Ovary (tissue), 9 donors: ENCODE data around the gene ZMIZ2. TPM values are rescaled to one million over a fixed set of nuclear protein-coding genes. Genes with fewer than 3 reads are reported as not detected.

Experiments used
- DNase-seq, 5 donors: peaks; one replicate each; pipeline ENCODE4 v3.0.0-alpha.2; 2019 to 2020
- H3K27ac ChIP-seq, 2 donors: fragments of 200-600 bp; one replicate each; pipeline versions ENCODE4 v1.5.1 to v1.8.0; 2019 to 2022
- H3K27me3 ChIP-seq: fragments of 200-600 bp; one replicate; pipeline ENCODE4 v1.8.0; 2022
- H3K36me3 ChIP-seq: fragments of 200-600 bp; sonication (generic); one replicate; pipeline ENCODE4 v1.5.1; 2019
- H3K4me1 ChIP-seq: one replicate; pipeline ENCODE4 v1.8.1; 2013; ENCODE audit warnings: mild to moderate bottlenecking, moderate library complexity; ENCODE audit not compliant: insufficient read depth
- H3K4me3 ChIP-seq: fragments of 200-600 bp; sonication (generic); one replicate; pipeline ENCODE4 v1.5.1; 2017
- H3K9me3 ChIP-seq, 2 donors: fragments of 200-600 bp in 1 of 2; sonication (generic) in 1 of 2; one replicate each; pipeline versions ENCODE4 v1.5.1 to v1.8.1; 2013 to 2019; ENCODE audit warnings: mild to moderate bottlenecking in 1 of 2, moderate library complexity in 1 of 2
- CTCF ChIP-seq, 3 donors: fragments of 450-650 bp in 2 of 3; fragments of 200-600 bp in 1 of 3; IDR thresholded peaks; one replicate each; pipeline versions ENCODE4 v1.5.1 to v1.8.0; 2016 to 2022; ENCODE audit warnings: antibody characterized with exemption in 3 of 3, mild to moderate bottlenecking in 1 of 3
- EP300 ChIP-seq: sonication (generic); formaldehyde crosslinking; IDR thresholded peaks from one replicate; pipeline ENCODE4 v1.6.1; 2017; ENCODE audit warnings: antibody characterized with exemption
- POLR2A ChIP-seq: fragments of 450-650 bp; IDR thresholded peaks from one replicate; pipeline ENCODE4 v1.6.1; 2017; ENCODE audit warnings: antibody characterized with exemption, mild to moderate bottlenecking, moderate library complexity
- WGBS, 3 donors: extraction: QIAGEN DNeasy Blood & Tissue Kit in 1 of 3; methylation state at CpG; one replicate each; pipeline versions ENCODE4 v1.1.5 to v1.1.7; 2013 to 2017; 5-methylcytosine and 5-hydroxymethylcytosine counted together
- intact Hi-C, 4 donors: fragments of 100-400 bp; cut with DNase I; formaldehyde crosslinking; loops; one replicate each; pipeline versions ENCODE4 v1.11.0 to v1.15.1; 2022 to 2023
- polyA plus RNA-seq, 2 donors: library from polyadenylated mRNA; stranded (reverse); fragments of 200-250 nt in 1 of 2; fragments of 350-450 nt in 1 of 2; fragmentation: Illumina TruSeq in 1 of 2; extraction: RNeasy Lipid Tissue Mini Kit (QIAGEN cat#74804) in 1 of 2; gene quantifications; one replicate each; pipeline ENCODE4 v1.2.3, GENCODE V29; 2013 to 2014
- total RNA-seq, 7 donors: library from RNA; depleted of rRNA in 2 of 7; stranded (reverse); fragments of >200 nt in 2 of 7; fragmentation: NEBNext Ultra II Directional in 3 of 7; extraction: Animal tissue kit (Norgen Biotek cat#: 25700) in 3 of 7; gene quantifications; one replicate each; pipeline versions ENCODE4 v1.1.0 to v1.2.4, GENCODE V29; 2016 to 2023
- donor health status: DM: no; HTN: no; CAD: no; lungs with moderate emphysema.
- donor health status: DM: no; HTN: no; CAD: no.
- donor health status: Bipolar disorder and iron deficiency.
- donor health status: DM: yes; HTN: yes; CAD: no.
- donor health status: DM: no; HTN: no; CAD: no.
- donor health status: DM: yes; HTN: yes; CAD: no.

Gene ZMIZ2
- total and polyA plus RNA-seq, 9 donors, result 12.7 to 85.5 (median 68.5) TPM

GRCh38 chr7:44787762-44788161, 39.1 kb downstream of the ZMIZ2 start:
- Histone ChIP-seq H3K27ac (no peak overlapping the region), H3K4me1 (no peaks in the 10 kb centered on the region), H3K36me3 (no peaks in the 10 kb centered on the region), H3K27me3 (no peaks in the 10 kb centered on the region), H3K9me3 (no peaks in the 10 kb centered on the region), H3K4me3 (no peak overlapping the region)
- intact Hi-C loops, result no loop called here
- 42 to 53% (median 46%) methylated on average over 3 of the region's 3 CpGs for WGBS, 3 donors
- no peak for DNase-seq
- TF ChIP-seq CTCF (IDR thresholded peaks at IDR 0.05), result no peak
- TF ChIP-seq EP300, result no peak
- TF ChIP-seq POLR2A, result no peak

- no peak for DNase-seq
- no peak overlapping the region for H3K27ac ChIP-seq
- H3K36me3 ChIP-seq, result no peaks in the 10 kb centered on the region
- no peak overlapping the region for H3K4me3 ChIP-seq
- no peaks in the 10 kb centered on the region for H3K27me3 ChIP-seq
- intact Hi-C loops, result no loop called here
- H3K9me3 ChIP-seq, result no peaks in the 10 kb centered on the region
- TF ChIP-seq POLR2A, result no peak
- TF ChIP-seq EP300, result no peak
- no peaks in the 10 kb centered on the region for H3K4me1 ChIP-seq
- 85 to 91% (median 89%) methylated on average over 5 of the region's 5 CpGs for WGBS, 3 donors
Measured at GRCh38 chr7:44789990-44790389, 41.3 kb downstream of the ZMIZ2 start.

- H3K9me3 ChIP-seq, result no peaks in the 10 kb centered on the region
- no peaks in the 10 kb centered on the region for H3K36me3 ChIP-seq
- H3K4me1 ChIP-seq, result no peaks in the 10 kb centered on the region
- no peak overlapping the region for H3K27ac ChIP-seq
- intact Hi-C loops, result no loop called here
- no peak for TF ChIP-seq EP300
- TF ChIP-seq CTCF (IDR thresholded peaks at IDR 0.05), result no peak
- no peak for TF ChIP-seq POLR2A
- H3K27me3 ChIP-seq, result no peaks in the 10 kb centered on the region
- whole genome bisulfite sequencing, 3 donors, result 67 to 80% (median 76%) methylated on average over 8 of the region's 8 CpGs
- DNase-seq, result no peak
- no peak overlapping the region for H3K4me3 ChIP-seq
Measured at GRCh38 chr7:44791278-44792219, 42.9 kb downstream of the ZMIZ2 start.

- DNase-seq, result no peak
- 55 to 62% (median 61%) methylated on average over 5 of the region's 5 CpGs for WGBS, 3 donors
- H3K27me3 ChIP-seq, result no peaks in the 10 kb centered on the region
- TF ChIP-seq EP300, result no peak
- no peak for TF ChIP-seq POLR2A
- no peak for TF ChIP-seq CTCF (IDR thresholded peaks at IDR 0.05)
- H3K4me3 ChIP-seq, result no peak overlapping the region
- peaks cover 3% of the 10 kb centered on the region for H3K4me1 ChIP-seq
- intact Hi-C loops, result no loop called here
- H3K9me3 ChIP-seq, result no peaks in the 10 kb centered on the region
- no peaks in the 10 kb centered on the region for H3K36me3 ChIP-seq
- no peak overlapping the region for H3K27ac ChIP-seq
Measured at GRCh38 chr7:44793919-44794318, 45.3 kb downstream of the ZMIZ2 start.

GRCh38 chr7:44794331-44794730, 45.7 kb downstream of the ZMIZ2 start:
- Histone ChIP-seq H3K27me3 (no peaks in the 10 kb centered on the region), H3K4me1 (peaks cover 3% of the 10 kb centered on the region), H3K27ac (no peak overlapping the region), H3K4me3 (no peak overlapping the region), H3K9me3 (no peaks in the 10 kb centered on the region), H3K36me3 (no peaks in the 10 kb centered on the region)
- WGBS, 3 donors, result 25 to 39% (median 27%) methylated on average over 3 of the region's 3 CpGs
- no peak for DNase-seq
- intact Hi-C loops, result no loop called here
- no peak for TF ChIP-seq CTCF (IDR thresholded peaks at IDR 0.05)
- no peak for TF ChIP-seq EP300
- no peak for TF ChIP-seq POLR2A
